IMR-90 (cell line): Measurements from ENCODE around the gene ATP11A. TPM values are rescaled to one million over a fixed set of nuclear protein-coding genes. Genes with fewer than 3 reads are reported as not detected.

ENCODE experiments used
- ATAC-seq: fragments of 200-7000 bp; cut with Tn5 transposase; 2 replicates; pipeline ENCODE4 v1.9.1; 2020; ENCODE audit warnings: low read depth, mild to moderate bottlenecking, moderate library complexity
- BruUV-seq: library from RNA; stranded (reverse); fragments of 400-500 nt; replicated peaks from 2 replicates; lab custom pipeline; 2021; lab: Mats Ljungman, UMichigan
- CTCF ChIA-PET: fragments of 300-600 bp; formaldehyde crosslinking; extraction: SDS; loops from one replicate; lab custom pipeline; 2021; ENCODE audit warnings: antibody characterized with exemption; lab: Yijun Ruan, JAX
- POLR2A ChIA-PET: fragments of 300-600 bp; sonication (Branson Sonifier 250); formaldehyde crosslinking; loops from one replicate; lab custom pipeline; 2022; ENCODE audit warnings: antibody characterized with exemption; ENCODE audit not compliant: unreplicated experiment; lab: Charles Lee
- DNase-seq: peaks from one replicate; pipeline ENCODE4 v3.0.0; 2013
- H2AFZ ChIP-seq: replicated peaks from 2 replicates; pipeline ENCODE3; 2013; ENCODE audit warnings: low read length, mild to moderate bottlenecking; ENCODE audit not compliant: poor library complexity
- H2AK5ac ChIP-seq: 2 replicates; pipeline ENCODE4 v1.6.1; 2013; ENCODE audit warnings: low read depth, low read length, inconsistent platforms
- H2AK9ac ChIP-seq: replicated peaks from 2 replicates; pipeline ENCODE3; 2013; ENCODE audit warnings: mild to moderate bottlenecking, low read depth, low read length, moderate library complexity; ENCODE audit not compliant: poor library complexity
- H2BK120ac ChIP-seq: 2 replicates; pipeline ENCODE4 v1.6.1; 2013; ENCODE audit warnings: low read depth, low read length, inconsistent platforms
- H2BK15ac ChIP-seq: 3 replicates; pipeline ENCODE4 v1.6.1; 2013; ENCODE audit warnings: low read depth, low read length, inconsistent platforms
- H2BK20ac ChIP-seq: 2 replicates; pipeline ENCODE4 v1.6.1; 2013; ENCODE audit warnings: low read depth, mild to moderate bottlenecking, inconsistent platforms, low read length, moderate library complexity
- H2BK5ac ChIP-seq: 2 replicates; pipeline ENCODE4 v1.6.1; 2013; ENCODE audit warnings: mild to moderate bottlenecking, low read depth, low read length, inconsistent platforms; ENCODE audit not compliant: poor library complexity, severe bottlenecking
- H3K14ac ChIP-seq: replicated peaks from 2 replicates; pipeline ENCODE4 v1.6.1; 2013; ENCODE audit warnings: low read depth, low read length, inconsistent platforms
- H3K18ac ChIP-seq: 2 replicates; pipeline ENCODE4 v1.6.1; 2013; ENCODE audit warnings: low read depth, low read length, control low read depth
- H3K23ac ChIP-seq: 2 replicates; pipeline ENCODE4 v1.6.1; 2013; ENCODE audit warnings: low read depth, low read length, inconsistent platforms
- H3K27ac ChIP-seq: 2 replicates; pipeline ENCODE4 v1.5.1; 2013; ENCODE audit warnings: mild to moderate bottlenecking, control low read depth, low read length; ENCODE audit not compliant: insufficient read depth
- H3K27me3 ChIP-seq: 2 replicates; pipeline ENCODE4 v1.6.1; 2013; ENCODE audit warnings: low read length; ENCODE audit not compliant: control insufficient read depth, insufficient read depth
- H3K36me3 ChIP-seq: 2 replicates; pipeline ENCODE4 v1.6.1; 2013; ENCODE audit warnings: low read length, mixed read lengths; ENCODE audit not compliant: control insufficient read depth, insufficient read depth
- H3K4ac ChIP-seq: 2 replicates; pipeline ENCODE4 v1.6.1; 2013; ENCODE audit warnings: low read depth, low read length, inconsistent platforms
- H3K4me1 ChIP-seq: 2 replicates; pipeline ENCODE4 v1.6.1; 2013; ENCODE audit warnings: low read length, mixed read lengths; ENCODE audit not compliant: control insufficient read depth, insufficient read depth
- H3K4me2 ChIP-seq: 2 replicates; pipeline ENCODE4 v1.6.1; 2013; ENCODE audit warnings: low read depth, mild to moderate bottlenecking, control low read depth, low read length, moderate library complexity
- H3K4me3 ChIP-seq: 2 replicates; pipeline ENCODE4 v1.5.1; 2013; ENCODE audit warnings: low read depth, mild to moderate bottlenecking, control low read depth, low read length, moderate library complexity; ENCODE audit not compliant: insufficient read depth
- H3K56ac ChIP-seq: 2 replicates; pipeline ENCODE4 v1.6.1; 2013; ENCODE audit warnings: low read length, inconsistent platforms; ENCODE audit not compliant: insufficient read depth; ENCODE audit errors: extremely low read depth
- H3K79me1 ChIP-seq, 2 experiments: 2 replicates each; pipeline ENCODE4 v1.6.1; 2013; ENCODE audit warnings: low read length in 2 of 2, inconsistent platforms in 1 of 2, low read depth in 1 of 2
- H3K9ac ChIP-seq: 2 replicates; pipeline ENCODE4 v1.6.1; 2013; ENCODE audit warnings: low read depth, low read length, control low read depth
- H3K9me1 ChIP-seq: 2 replicates; pipeline ENCODE4 v1.6.1; 2013; ENCODE audit warnings: low read length, inconsistent platforms; ENCODE audit not compliant: insufficient read depth
- H3K9me3 ChIP-seq: 2 replicates; pipeline ENCODE4 v1.6.1; 2013; ENCODE audit warnings: low read length; ENCODE audit not compliant: control insufficient read depth, insufficient read depth
- H4K20me1 ChIP-seq: 2 replicates; pipeline ENCODE4 v1.6.1; 2013; ENCODE audit warnings: low read length, inconsistent platforms; ENCODE audit not compliant: insufficient read depth
- H4K5ac ChIP-seq: 2 replicates; pipeline ENCODE4 v1.6.1; 2013; ENCODE audit warnings: mild to moderate bottlenecking, low read depth, low read length, control low read depth
- H4K8ac ChIP-seq, 2 experiments: 2 replicates each; pipeline ENCODE4 v1.6.1; 2013; ENCODE audit warnings: low read depth in 2 of 2, low read length in 2 of 2, control low read depth in 1 of 2, inconsistent platforms in 1 of 2
- H4K91ac ChIP-seq: 2 replicates; pipeline ENCODE4 v1.6.1; 2013; ENCODE audit warnings: low read depth, low read length, inconsistent platforms; ENCODE audit not compliant: insufficient read depth
- CEBPB ChIP-seq: IDR thresholded peaks from 2 replicates; pipeline ENCODE4 v1.6.1; 2012; ENCODE audit warnings: low read depth, low read length, improper control_type of control experiment
- CTCF ChIP-seq: conservative IDR thresholded peaks from 2 replicates; pipeline ENCODE4 v1.5.1; 2012; ENCODE audit warnings: mild to moderate bottlenecking, low read depth, low read length, improper control_type of control experiment
- ELK1 ChIP-seq: fragments of 150-350 bp; IDR thresholded peaks from 2 replicates; pipeline ENCODE4 v1.6.1; 2016; ENCODE audit warnings: low read depth, mild to moderate bottlenecking, low read length, moderate library complexity, borderline replicate concordance
- FOS ChIP-seq: fragments of 150-350 bp; IDR thresholded peaks from 2 replicates; pipeline ENCODE4 v1.6.1; 2016; ENCODE audit warnings: low read depth, low read length
- MAFK ChIP-seq: IDR thresholded peaks from 2 replicates; pipeline ENCODE4 v1.6.1; 2012; ENCODE audit warnings: low read depth, low read length, improper control_type of control experiment
- MAZ ChIP-seq: IDR thresholded peaks from 2 replicates; pipeline ENCODE4 v1.6.1; 2012; ENCODE audit warnings: low read depth, mild to moderate bottlenecking, low read length, improper control_type of control experiment, moderate library complexity, borderline replicate concordance
- MXI1 ChIP-seq: IDR thresholded peaks from 2 replicates; pipeline ENCODE4 v1.6.1; 2012; ENCODE audit warnings: low read depth, mild to moderate bottlenecking, low read length, moderate library complexity, borderline replicate concordance
- NFE2L2 ChIP-seq: fragments of 150-350 bp; IDR thresholded peaks from 2 replicates; pipeline ENCODE4 v1.6.1; 2016; ENCODE audit warnings: low read depth, mild to moderate bottlenecking, low read length
- POLR2A ChIP-seq: IDR thresholded peaks from 2 replicates; pipeline ENCODE4 v1.6.1; 2012; ENCODE audit warnings: mild to moderate bottlenecking, low read depth, low read length
- RAD21 ChIP-seq: IDR thresholded peaks from 2 replicates; pipeline ENCODE4 v1.6.1; 2012; ENCODE audit warnings: low read length, improper control_type of control experiment
- RCOR1 ChIP-seq: IDR thresholded peaks from 2 replicates; pipeline ENCODE4 v1.6.1; 2012; ENCODE audit warnings: mild to moderate bottlenecking, low read length, improper control_type of control experiment; ENCODE audit not compliant: insufficient replicate concordance
- RFX5 ChIP-seq: IDR thresholded peaks from 2 replicates; pipeline ENCODE4 v1.8.0; 2012; ENCODE audit warnings: low read depth, mild to moderate bottlenecking, low read length, moderate library complexity
- SMC3 ChIP-seq: fragments of 150-350 bp; IDR thresholded peaks from 2 replicates; pipeline ENCODE4 v1.6.1; 2016; ENCODE audit warnings: low read depth, mild to moderate bottlenecking, antibody characterized with exemption, low read length, moderate library complexity
- WGBS, 2 experiments: methylation state at CpG; one replicate each; pipeline versions ENCODE4 v1.1.5 to v1.1.7; 2013; ENCODE audit warnings: missing lambda C conversion rate in 2 of 2; ENCODE audit not compliant: insufficient read length in 1 of 2; ENCODE audit errors: extremely low coverage in 2 of 2; 5-methylcytosine and 5-hydroxymethylcytosine counted together
- dilution Hi-C: fragments of 300-500 bp; cut with HindIII; formaldehyde crosslinking; loops from one replicate; pipeline ENCODE4 v1.14.3; 2018; ENCODE audit warnings: low sequenced_read_pairs; ENCODE audit not compliant: unreplicated experiment
- in situ Hi-C: fragments of 300-500 bp; cut with MboI; formaldehyde crosslinking; loops from 3 replicates; pipeline ENCODE4 v1.14.3; 2019; ENCODE audit warnings: low sequenced_read_pairs, inconsistent platforms, mixed read lengths
- intact Hi-C: fragments of 100-400 bp; cut with micrococcal nuclease; formaldehyde crosslinking; loops from 2 replicates; pipeline ENCODE4 v1.10.0; 2022
- polyA plus RNA-seq, 3 experiments: library from polyadenylated mRNA; depleted of rRNA; stranded (reverse); fragments of >200 nt; gene quantifications; 2 replicates each; pipeline ENCODE4 v1.2.3, GENCODE V29; 2012; ENCODE audit warnings: low replicate concordance in 1 of 3
- total RNA-seq: library from RNA; depleted of rRNA; stranded (reverse); fragments of >200 nt; gene quantifications from 2 replicates; pipeline ENCODE4 v1.2.3, GENCODE V29; 2012

Gene ATP11A
- total and polyA plus RNA-seq, 2 of the 4 experiments (the other 2 are of a cell fraction), result 8.4 to 12.0 TPM

- no peak overlapping the region for H2AK5ac ChIP-seq
- CTCF ChIA-PET, result no interaction called here
These were observed 154.6 kb downstream of the ATP11A start for GRCh38 chr13:112844411-112844810.

More at GRCh38 chr13:112844411-112844810, 154.6 kb downstream of the ATP11A start:
- Histone ChIP-seq H3K36me3 (peaks cover 30% of the 10 kb centered on the region), H3K27me3 (no peaks in the 10 kb centered on the region), H3K23ac (no peak overlapping the region), H2BK15ac (no peak overlapping the region), H2AK9ac (no peak overlapping the region), H3K27ac (no peak overlapping the region), H3K56ac (no peak overlapping the region), H3K9me3 (peaks cover 3% of the 10 kb centered on the region; the same call in 1 of the 2 replicates), H3K9me1 (peaks cover 3% of the 10 kb centered on the region; the same call in 1 of the 2 replicates), H3K79me1 (no peaks in the 10 kb centered on the region), H3K4me2 (no peak overlapping the region), H3K4me3 (no peak overlapping the region), H3K14ac (no peak overlapping the region), H4K5ac (no peak overlapping the region), H2BK120ac (no peak overlapping the region), H2BK20ac (no peak overlapping the region), H3K18ac (no peak overlapping the region), H2AFZ (no peak overlapping the region), H2BK5ac (no peak overlapping the region), H4K91ac (no peak overlapping the region), H3K4ac (no peak overlapping the region), H3K9ac (no peak overlapping the region), H3K4me1 (no peaks in the 10 kb centered on the region), H4K8ac (no peak overlapping the region), H4K20me1 (no peaks in the 10 kb centered on the region)
- dilution Hi-C loops (no loop called here), in situ Hi-C loops (no loop called here), intact Hi-C loops (no loop called here)
- no peak for TF ChIP-seq ELK1
- TF ChIP-seq RFX5, result no peak
- TF ChIP-seq POLR2A, result no peak
- no peak for TF ChIP-seq MXI1
- TF ChIP-seq MAFK, result no peak
- TF ChIP-seq RAD21, result no peak
- no peak for TF ChIP-seq SMC3
- TF ChIP-seq FOS, result no peak
- TF ChIP-seq CTCF, result no peak
- no peak for TF ChIP-seq NFE2L2
- TF ChIP-seq RCOR1, result no peak
- TF ChIP-seq MAZ, result no peak
- no peak for TF ChIP-seq CEBPB
- POLR2A ChIA-PET, result no interaction called here
- no TSS peak for BruUV-seq
- WGBS, 2 experiments, result 95% methylated on average over 19 of the region's 23 CpGs; no CpG with 5 or more reads in 1 of the 2 experiments
- ATAC-seq, result no peak
- no peak for DNase-seq
